Osteocyte (in vitro differentiated cells): ENCODE data around the gene MTFMT. TPM values are rescaled to one million over a fixed set of nuclear protein-coding genes. Genes with fewer than 3 reads are reported as not detected.

Experiments used
- DNase-seq: peaks from one replicate; pipeline ENCODE4 v3.0.0; 2021; ENCODE audit warnings: mixed read lengths; ENCODE audit not compliant: unreplicated experiment; ENCODE audit errors: extremely low spot score
- H3K27ac Mint-ChIP-seq: one replicate; pipeline ENCODE4 v1.8.0; 2021; ENCODE audit warnings: mild to moderate bottlenecking, mixed read lengths; ENCODE audit not compliant: unreplicated experiment
- H3K27me3 Mint-ChIP-seq: one replicate; pipeline ENCODE4 v1.8.0; 2021; ENCODE audit warnings: mixed read lengths; ENCODE audit not compliant: unreplicated experiment
- H3K36me3 Mint-ChIP-seq: one replicate; pipeline ENCODE4 v1.8.0; 2021; ENCODE audit warnings: mixed read lengths; ENCODE audit not compliant: unreplicated experiment
- H3K4me1 Mint-ChIP-seq: one replicate; pipeline ENCODE4 v1.8.0; 2021; ENCODE audit warnings: mixed read lengths; ENCODE audit not compliant: unreplicated experiment
- H3K4me3 Mint-ChIP-seq: one replicate; pipeline ENCODE4 v1.8.0; 2021; ENCODE audit warnings: mild to moderate bottlenecking, moderate library complexity, mixed read lengths; ENCODE audit not compliant: unreplicated experiment
- H3K9me3 Mint-ChIP-seq: one replicate; pipeline ENCODE4 v1.8.0; 2021; ENCODE audit warnings: mixed read lengths; ENCODE audit not compliant: unreplicated experiment
- CTCF ChIP-seq: fragments of 200-600 bp; sonication (generic); IDR thresholded peaks from 2 replicates; pipeline ENCODE4 v1.5.0; 2021; ENCODE audit warnings: antibody characterized with exemption, mild to moderate bottlenecking, moderate library complexity
- total RNA-seq: library from RNA; stranded (reverse); gene quantifications from 2 replicates; pipeline ENCODE4 v1.2.1, GENCODE V29; 2021

MTFMT gene
- total RNA-seq, 1 donor from 2014 or later, result 16.3 TPM

GRCh38 chr15:65041787-65042186 lies 12.3 kb upstream of the MTFMT start:
- no peak overlapping the region for H3K27ac Mint-ChIP-seq
- no peak for TF ChIP-seq CTCF
- H3K4me1 Mint-ChIP-seq, result peaks cover 2% of the 10 kb centered on the region
- no peaks in the 10 kb centered on the region for H3K27me3 Mint-ChIP-seq
- H3K4me3 Mint-ChIP-seq, result no peak overlapping the region
- DNase-seq, result no peak
- H3K9me3 Mint-ChIP-seq, result no peaks in the 10 kb centered on the region
- H3K36me3 Mint-ChIP-seq, result no peaks in the 10 kb centered on the region

GRCh38 chr15:65040461-65040860 lies 11.0 kb upstream of the MTFMT start:
- no peak overlapping the region for H3K4me3 Mint-ChIP-seq
- H3K9me3 Mint-ChIP-seq, result no peaks in the 10 kb centered on the region
- no peak for TF ChIP-seq CTCF
- H3K4me1 Mint-ChIP-seq, result peaks cover 2% of the 10 kb centered on the region
- no peak overlapping the region for H3K27ac Mint-ChIP-seq
- no peaks in the 10 kb centered on the region for H3K36me3 Mint-ChIP-seq
- no peak for DNase-seq
- no peaks in the 10 kb centered on the region for H3K27me3 Mint-ChIP-seq

- Mint-ChIP-seq H3K4me3 (no peak overlapping the region), H3K27ac (no peak overlapping the region), H3K27me3 (no peaks in the 10 kb centered on the region), H3K4me1 (no peaks in the 10 kb centered on the region), H3K9me3 (no peaks in the 10 kb centered on the region), H3K36me3 (no peaks in the 10 kb centered on the region)
- DNase-seq, result no peak
- TF ChIP-seq CTCF, result no peak
Measured at GRCh38 chr15:65038836-65039235, 9.4 kb upstream of the MTFMT start.

- Mint-ChIP-seq H3K4me1 (peaks cover 2% of the 10 kb centered on the region), H3K9me3 (no peaks in the 10 kb centered on the region), H3K36me3 (no peaks in the 10 kb centered on the region), H3K27me3 (no peaks in the 10 kb centered on the region), H3K27ac (no peak overlapping the region), H3K4me3 (no peak overlapping the region)
- no peak for DNase-seq
- no peak for TF ChIP-seq CTCF
Measured at GRCh38 chr15:65038428-65038827, 9.0 kb upstream of the MTFMT start.

GRCh38 chr15:65037309-65037708 lies 7.9 kb upstream of the MTFMT start:
- H3K27me3 Mint-ChIP-seq, result no peaks in the 10 kb centered on the region
- H3K9me3 Mint-ChIP-seq, result no peaks in the 10 kb centered on the region
- no peak overlapping the region for H3K4me3 Mint-ChIP-seq
- no peak overlapping the region for H3K27ac Mint-ChIP-seq
- TF ChIP-seq CTCF, result no peak
- H3K36me3 Mint-ChIP-seq, result no peaks in the 10 kb centered on the region
- DNase-seq, result no peak
- H3K4me1 Mint-ChIP-seq, result peaks cover 6% of the 10 kb centered on the region
